ENCODE data around the gene ABCC3. TPM values are rescaled to one million over a fixed set of nuclear protein-coding genes. Genes with fewer than 3 reads are reported as not detected.
A peak's percentile ranks its signal among the peaks of the same experiment; 100 is the strongest.

Gene ABCC3, protein sequence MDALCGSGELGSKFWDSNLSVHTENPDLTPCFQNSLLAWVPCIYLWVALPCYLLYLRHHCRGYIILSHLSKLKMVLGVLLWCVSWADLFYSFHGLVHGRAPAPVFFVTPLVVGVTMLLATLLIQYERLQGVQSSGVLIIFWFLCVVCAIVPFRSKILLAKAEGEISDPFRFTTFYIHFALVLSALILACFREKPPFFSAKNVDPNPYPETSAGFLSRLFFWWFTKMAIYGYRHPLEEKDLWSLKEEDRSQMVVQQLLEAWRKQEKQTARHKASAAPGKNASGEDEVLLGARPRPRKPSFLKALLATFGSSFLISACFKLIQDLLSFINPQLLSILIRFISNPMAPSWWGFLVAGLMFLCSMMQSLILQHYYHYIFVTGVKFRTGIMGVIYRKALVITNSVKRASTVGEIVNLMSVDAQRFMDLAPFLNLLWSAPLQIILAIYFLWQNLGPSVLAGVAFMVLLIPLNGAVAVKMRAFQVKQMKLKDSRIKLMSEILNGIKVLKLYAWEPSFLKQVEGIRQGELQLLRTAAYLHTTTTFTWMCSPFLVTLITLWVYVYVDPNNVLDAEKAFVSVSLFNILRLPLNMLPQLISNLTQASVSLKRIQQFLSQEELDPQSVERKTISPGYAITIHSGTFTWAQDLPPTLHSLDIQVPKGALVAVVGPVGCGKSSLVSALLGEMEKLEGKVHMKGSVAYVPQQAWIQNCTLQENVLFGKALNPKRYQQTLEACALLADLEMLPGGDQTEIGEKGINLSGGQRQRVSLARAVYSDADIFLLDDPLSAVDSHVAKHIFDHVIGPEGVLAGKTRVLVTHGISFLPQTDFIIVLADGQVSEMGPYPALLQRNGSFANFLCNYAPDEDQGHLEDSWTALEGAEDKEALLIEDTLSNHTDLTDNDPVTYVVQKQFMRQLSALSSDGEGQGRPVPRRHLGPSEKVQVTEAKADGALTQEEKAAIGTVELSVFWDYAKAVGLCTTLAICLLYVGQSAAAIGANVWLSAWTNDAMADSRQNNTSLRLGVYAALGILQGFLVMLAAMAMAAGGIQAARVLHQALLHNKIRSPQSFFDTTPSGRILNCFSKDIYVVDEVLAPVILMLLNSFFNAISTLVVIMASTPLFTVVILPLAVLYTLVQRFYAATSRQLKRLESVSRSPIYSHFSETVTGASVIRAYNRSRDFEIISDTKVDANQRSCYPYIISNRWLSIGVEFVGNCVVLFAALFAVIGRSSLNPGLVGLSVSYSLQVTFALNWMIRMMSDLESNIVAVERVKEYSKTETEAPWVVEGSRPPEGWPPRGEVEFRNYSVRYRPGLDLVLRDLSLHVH (N-terminal part only)
- 66.2 TPM for total RNA-seq (2021; ENCODE audit: unreplicated experiment)
- 40.1 and 55.8 TPM in 2 replicates for polyA plus RNA-seq (2012)
- percentile 91 among the genes with signal in this experiment for Bru-seq, nascent RNA
- BruChase-seq, experiment 1, labeled RNA remaining after a 6-hour chase: percentile 93 among the genes with signal in this experiment
- percentile 90 among the genes with signal in this experiment for BruChase-seq, experiment 2, labeled RNA remaining after a 2-hour chase
- long read RNA-seq, partial matches to known transcripts: 27 of 60 reads
- long read RNA-seq, other reads (novel, unspliced or antisense): 26 of 60 reads

DNA sequence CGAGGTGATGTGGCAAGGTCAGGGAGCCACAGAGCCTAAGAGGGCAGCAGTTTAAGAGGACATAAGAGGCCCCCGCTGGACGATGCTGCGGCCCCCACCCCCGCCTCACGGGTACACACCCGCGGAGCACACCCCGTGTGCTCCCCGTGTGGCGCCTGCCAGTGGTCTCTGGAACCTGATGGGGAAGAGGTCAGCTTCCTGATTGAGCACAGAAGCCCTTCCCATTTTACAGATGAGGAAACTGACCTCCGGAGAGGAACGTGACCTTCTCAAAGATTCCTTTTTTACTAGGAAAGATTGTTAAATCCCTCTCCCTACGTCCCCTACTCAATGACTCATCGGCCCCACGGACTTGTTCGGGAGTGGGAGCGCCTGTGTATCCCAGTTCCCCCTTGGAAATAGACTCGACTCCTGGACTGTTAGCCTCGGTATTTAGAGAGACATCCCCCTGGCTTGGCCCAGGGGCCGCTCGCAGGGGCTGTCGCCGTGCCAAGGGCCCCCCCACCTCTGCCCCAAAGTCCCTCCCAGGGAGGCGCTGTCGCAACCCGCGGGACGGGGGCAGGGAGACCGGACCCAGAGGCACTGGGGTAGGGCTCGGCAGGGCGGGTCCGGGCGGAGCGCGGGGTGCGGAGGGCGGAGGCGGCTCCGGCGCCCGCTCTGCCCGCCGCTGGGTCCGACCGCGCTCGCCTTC, at the start of gene ABCC3:
TSS of gene ABCC3 (plus strand) at position 658 of the 691 bp plus-strand sequence. CDS start 56 bp downstream, outside the sequence.
- intact Hi-C loops (cut with micrococcal nuclease): loop anchor here (10.0 kb wide), 1 partner anchor 230 kb away; the partner anchor contains the start of gene TOB1
- H3K27ac ChIP-seq (ENCODE audit: low read depth, low read length): peak within 1 kb of the TSS; percentile 82
- ATAC-seq: peak; percentile 29

More for the DNA sequence above, at the start of gene ABCC3:
- DNase-seq (ENCODE audit: low read depth, low spot score): no peak
- Histone ChIP-seq H4K20me1 (ENCODE audit: insufficient read depth) (no peaks in the 10 kb centered on the region), H3K4me2 (ENCODE audit: low read length) (peak within 1 kb of the TSS; percentile 87), H3K4me3 (replicated peaks in 1 of 2; ENCODE audit: low read depth in 1 of 2, low read length in 2 of 2) (peak within 1 kb of the TSS; percentile 69 to 72), H3K9ac (ENCODE audit: low read length) (peak within 1 kb of the TSS; percentile 81), H3K36me3 (ENCODE audit: control insufficient read depth in 1 of 2, insufficient read depth in 2 of 2, low read length in 2 of 2) (no peaks in the 10 kb centered on the region), H3K79me2 (ENCODE audit: insufficient read depth, low read length) (peaks cover 26% of the 10 kb centered on the region), H3K27me3 (ENCODE audit: insufficient read depth, low read length) (no peaks in the 10 kb centered on the region), H3K4me1 (ENCODE audit: control insufficient read depth in 1 of 2, insufficient read depth in 2 of 2, low read length in 2 of 2) (peaks cover 59 to 91% of the 10 kb centered on the region in 2 experiments), H3K9me3 (ENCODE audit: control insufficient read depth in 1 of 2, insufficient read depth in 1 of 2, low read depth in 1 of 2, low read length in 2 of 2) (no peaks in the 10 kb centered on the region), H3K9me2 (ENCODE audit: insufficient read depth) (no peaks in the 10 kb centered on the region), H2AFZ (ENCODE audit: low read depth, low read length, poor library complexity, severe bottlenecking) (peak within 1 kb of the TSS; percentile 91)
- RAD21 ChIA-PET (ENCODE audit: low non-redundant PET in 1 of 2, low total read pairs in 2 of 2, uncharacterized antibody in 2 of 2, unreplicated experiment in 2 of 2): interaction anchor here in 1 of 2 experiments (0.6 to 0.7 kb wide), 2 partner anchors 50 to 500 kb away, joined by 3 to 4 read pairs; no protein-coding TSS in a partner anchor
- no TSS peak for BruUV-seq (replicated peaks)
- POLR2A ChIA-PET: no interaction called here
- CTCF ChIA-PET: interaction anchor here (5.1 kb wide), 1 partner anchor 9 kb away, joined by 34 read pairs; no protein-coding TSS in a partner anchor
- no peak for TF ChIP-seq SP1 (IDR thresholded peaks at IDR 0.05; ENCODE audit: low read depth)
- peak; percentile 81 for TF ChIP-seq POLR2AphosphoS5 (IDR thresholded peaks at IDR 0.05; ENCODE audit: low read depth, low read length)
- no peak for TF ChIP-seq ELF1 (IDR thresholded peaks at IDR 0.05; ENCODE audit: borderline replicate concordance, low read depth)
- TF ChIP-seq FOSL1 (IDR thresholded peaks at IDR 0.05; ENCODE audit: low read depth): no peak
- no peak for TF ChIP-seq ZNF274 (IDR thresholded peaks at IDR 0.05; ENCODE audit: low read depth, low read length)
